Activated CD4-positive, alpha-beta T cell treated with anti-CD3 and anti-CD28 coated beads for 24 hours (primary cell): ENCODE measurements around the gene SLC25A3.
"Not testable (repeated sequence)": the region's sequence is repeated elsewhere in the genome, so short reads cannot be mapped to it uniquely, and the experiment has no call there.

Source experiments
- DNase-seq, 2 donors: peaks; one replicate each; pipeline ENCODE4 v3.0.0-alpha.2; 2020; ENCODE audit warnings: low read depth in 2 of 2

SLC25A3 gene

GRCh38 chr12:98594050-98594835 is 757 bp downstream of the SLC25A3 start:
- DNase-seq = no peak

GRCh38 chr12:98595243-98595988 is 1.9 kb downstream of the SLC25A3 start:
- no peak for DNase-seq

GRCh38 chr12:98597313-98597712 is 3.8 kb downstream of the SLC25A3 start:
- not testable (repeated sequence) for DNase-seq

- no peak for DNase-seq
These were observed 8.4 kb downstream of the SLC25A3 start for GRCh38 chr12:98601924-98602323.

GRCh38 chr12:98606359-98606988 is 13.0 kb downstream of the SLC25A3 start:
- DNase-seq = no peak

- DNase-seq = no peak
These were observed 17.1 kb downstream of the SLC25A3 start for GRCh38 chr12:98610596-98610995.

- DNase-seq = no peak
These were observed 19.3 kb downstream of the SLC25A3 start for GRCh38 chr12:98612696-98613334.

- no peak for DNase-seq
These were observed 25.5 kb downstream of the SLC25A3 start for GRCh38 chr12:98618952-98619351.

- DNase-seq = no peak
These were observed 42.3 kb downstream of the SLC25A3 start for GRCh38 chr12:98635657-98636323.

GRCh38 chr12:98637068-98637467 is 43.6 kb downstream of the SLC25A3 start:
- DNase-seq = no peak

GRCh38 chr12:98638009-98638408 is 44.5 kb downstream of the SLC25A3 start:
- DNase-seq = no peak

- DNase-seq = no peak
These were observed 46.0 kb downstream of the SLC25A3 start for GRCh38 chr12:98639491-98639890.

- DNase-seq = not testable (repeated sequence)
These were observed 49.3 kb downstream of the SLC25A3 start for GRCh38 chr12:98642801-98643200.

- DNase-seq = no peak
These were observed 50.9 kb downstream of the SLC25A3 start for GRCh38 chr12:98644433-98644711.

- DNase-seq = peak; percentile 95 to 97
These were observed 51.5 kb downstream of the SLC25A3 start, which contains the start of the genes APAF1 and IKBIP for GRCh38 chr12:98644712-98645571. APAF1 (plus strand) TSS chr12:98645290; CDS start chr12:98648360, 3,070 bp downstream. IKBIP (minus strand) TSS chr12:98644788; CDS start chr12:98644701, 87 bp downstream.

- DNase-seq = no peak
These were observed 52.1 kb downstream of the SLC25A3 start for GRCh38 chr12:98645572-98646067.

- DNase-seq = no peak
These were observed 53.0 kb downstream of the SLC25A3 start for GRCh38 chr12:98646294-98647090.

- no peak for DNase-seq
These were observed 57.8 kb downstream of the SLC25A3 start for GRCh38 chr12:98651328-98651727.

GRCh38 chr12:98653866-98654493 is 60.5 kb downstream of the SLC25A3 start:
- no peak for DNase-seq
